Upper lobe of left lung (tissue), 4 donors: ENCODE data around the gene PLCB4.

Source experiments
- POLR2A ChIP-seq, 4 donors: fragments of 450-650 bp; IDR thresholded peaks; one replicate each; pipeline ENCODE4 v1.5.1; 2016 to 2017; ENCODE audit warnings: antibody characterized with exemption in 4 of 4, mild to moderate bottlenecking in 2 of 4
- TF ChIP-seq, protein P1 (sequence below), 6 experiments: fragments of 450-650 bp in 4 of 6; fragments of 200-600 bp in 2 of 6; sonication (generic) in 2 of 6; IDR thresholded peaks; one replicate each; pipeline ENCODE4 v1.5.1; 2016 to 2019; ENCODE audit warnings: antibody characterized with exemption in 6 of 6

DNA sequence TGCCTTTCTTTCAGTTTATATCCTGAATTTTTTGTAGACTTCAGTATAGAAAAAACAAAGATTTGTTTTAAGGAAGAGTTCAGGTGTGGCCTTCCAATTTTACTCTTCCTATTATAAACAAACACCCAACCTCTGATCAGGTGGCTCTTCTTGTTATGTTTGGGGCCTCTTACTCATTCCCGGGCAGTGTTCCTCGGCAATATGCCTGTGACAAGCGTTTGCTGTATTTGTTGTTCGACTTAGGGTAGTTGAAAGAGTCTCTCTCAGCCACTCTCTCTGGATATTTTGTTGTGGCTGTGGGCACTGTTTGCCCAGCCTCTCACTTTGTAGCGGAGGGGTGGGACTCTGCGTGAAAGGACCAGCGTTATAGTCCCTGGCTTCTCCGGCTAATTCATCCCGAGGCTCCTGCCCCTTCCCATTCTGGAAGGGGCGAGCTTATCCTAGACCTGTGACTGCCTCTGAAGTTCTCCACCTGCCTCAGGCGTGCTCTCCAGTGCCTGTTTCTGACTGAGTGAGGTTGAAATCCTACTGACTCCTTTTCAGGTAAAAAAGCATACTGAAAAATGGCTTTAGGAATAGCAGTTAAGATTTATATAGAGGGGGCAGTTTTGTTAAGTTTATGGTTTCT lies 97.4 kb downstream of the PLCB4 start:
- TF ChIP-seq, protein P1, sequence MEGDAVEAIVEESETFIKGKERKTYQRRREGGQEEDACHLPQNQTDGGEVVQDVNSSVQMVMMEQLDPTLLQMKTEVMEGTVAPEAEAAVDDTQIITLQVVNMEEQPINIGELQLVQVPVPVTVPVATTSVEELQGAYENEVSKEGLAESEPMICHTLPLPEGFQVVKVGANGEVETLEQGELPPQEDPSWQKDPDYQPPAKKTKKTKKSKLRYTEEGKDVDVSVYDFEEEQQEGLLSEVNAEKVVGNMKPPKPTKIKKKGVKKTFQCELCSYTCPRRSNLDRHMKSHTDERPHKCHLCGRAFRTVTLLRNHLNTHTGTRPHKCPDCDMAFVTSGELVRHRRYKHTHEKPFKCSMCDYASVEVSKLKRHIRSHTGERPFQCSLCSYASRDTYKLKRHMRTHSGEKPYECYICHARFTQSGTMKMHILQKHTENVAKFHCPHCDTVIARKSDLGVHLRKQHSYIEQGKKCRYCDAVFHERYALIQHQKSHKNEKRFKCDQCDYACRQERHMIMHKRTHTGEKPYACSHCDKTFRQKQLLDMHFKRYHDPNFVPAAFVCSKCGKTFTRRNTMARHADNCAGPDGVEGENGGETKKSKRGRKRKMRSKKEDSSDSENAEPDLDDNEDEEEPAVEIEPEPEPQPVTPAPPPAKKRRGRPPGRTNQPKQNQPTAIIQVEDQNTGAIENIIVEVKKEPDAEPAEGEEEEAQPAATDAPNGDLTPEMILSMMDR (IDR thresholded peaks at IDR 0.05), result no peak
- no peak for TF ChIP-seq POLR2A (IDR thresholded peaks at IDR 0.05)
